Measurements from ENCODE around the gene CTCFL. TPM values are rescaled to one million over a fixed set of nuclear protein-coding genes. Genes with fewer than 3 reads are reported as not detected.

Gene CTCFL
- total and polyA plus RNA-seq, 2 of the 13 experiments (the other 11 are each of a cell fraction or from before 2014, with no cell fraction given), result 0.04 TPM; not detected in 1

GRCh38 chr20:57568088-57568896 lies 43.4 kb upstream of the CTCFL start (continued):
- TF ChIP-seq ZBTB20 (CRISPR knock-in tag; IDR thresholded peaks at IDR 0.05; ENCODE audit: borderline replicate concordance, low read depth), result no peak
- TF ChIP-seq SETDB1 (CRISPR knock-in tag; IDR thresholded peaks at IDR 0.05; ENCODE audit: borderline replicate concordance), result no peak
- no peak for TF ChIP-seq EED (CRISPR knock-in tag; IDR thresholded peaks at IDR 0.05)
- no peak for TF ChIP-seq PLRG1 (conservative IDR thresholded peaks at IDR 0.05)
- 0 out of 2 replicates have a peak, but pooled peaks have one; percentile 44 for TF ChIP-seq NCOA1 (CRISPR knock-in tag; IDR thresholded peaks at IDR 0.05)
- TF ChIP-seq ATF7 (IDR thresholded peaks at IDR 0.05), result no peak
- peak; percentile 22; the same call in 1 of the 2 replicates for TF ChIP-seq ATF7 (CRISPR knock-in tag; IDR thresholded peaks at IDR 0.05)
- no peak for TF ChIP-seq PCBP1 (IDR thresholded peaks at IDR 0.05; ENCODE audit: borderline replicate concordance, low read depth, low read length)
- TF ChIP-seq HDAC1 (CRISPR knock-in tag; IDR thresholded peaks at IDR 0.05), result peak; percentile 64; the same call in 1 of the 2 replicates
- peak; percentile 28; the same call in 1 of the 2 replicates for TF ChIP-seq ZNF441 (CRISPR knock-in tag; IDR thresholded peaks at IDR 0.05; ENCODE audit: borderline replicate concordance)
- no peak for TF ChIP-seq HDAC6 (IDR thresholded peaks at IDR 0.05; ENCODE audit: low read depth, low read length)
- TF ChIP-seq MEIS2 (CRISPR knock-in tag; IDR thresholded peaks at IDR 0.05), result 0 out of 2 replicates have a peak, but pooled peaks have one; percentile 54
- no peak for TF ChIP-seq KAT2B (IDR thresholded peaks at IDR 0.05; ENCODE audit: borderline replicate concordance, low read depth, low read length)
- peak; percentile 91 for TF ChIP-seq ELF3 (CRISPR knock-in tag; IDR thresholded peaks at IDR 0.05)
- no peak for TF ChIP-seq TEAD2 (CRISPR knock-in tag; IDR thresholded peaks at IDR 0.05)
- TF ChIP-seq RBAK (CRISPR knock-in tag; IDR thresholded peaks at IDR 0.05), result peak; percentile 11; the same call in 1 of the 2 replicates
- no peak for TF ChIP-seq RELA (CRISPR knock-in tag; IDR thresholded peaks at IDR 0.05)
- TF ChIP-seq ESRRA (CRISPR knock-in tag; IDR thresholded peaks at IDR 0.05; ENCODE audit: low read depth), result 0 out of 2 replicates have a peak, but pooled peaks have one; percentile 78
- TF ChIP-seq, protein P1, sequence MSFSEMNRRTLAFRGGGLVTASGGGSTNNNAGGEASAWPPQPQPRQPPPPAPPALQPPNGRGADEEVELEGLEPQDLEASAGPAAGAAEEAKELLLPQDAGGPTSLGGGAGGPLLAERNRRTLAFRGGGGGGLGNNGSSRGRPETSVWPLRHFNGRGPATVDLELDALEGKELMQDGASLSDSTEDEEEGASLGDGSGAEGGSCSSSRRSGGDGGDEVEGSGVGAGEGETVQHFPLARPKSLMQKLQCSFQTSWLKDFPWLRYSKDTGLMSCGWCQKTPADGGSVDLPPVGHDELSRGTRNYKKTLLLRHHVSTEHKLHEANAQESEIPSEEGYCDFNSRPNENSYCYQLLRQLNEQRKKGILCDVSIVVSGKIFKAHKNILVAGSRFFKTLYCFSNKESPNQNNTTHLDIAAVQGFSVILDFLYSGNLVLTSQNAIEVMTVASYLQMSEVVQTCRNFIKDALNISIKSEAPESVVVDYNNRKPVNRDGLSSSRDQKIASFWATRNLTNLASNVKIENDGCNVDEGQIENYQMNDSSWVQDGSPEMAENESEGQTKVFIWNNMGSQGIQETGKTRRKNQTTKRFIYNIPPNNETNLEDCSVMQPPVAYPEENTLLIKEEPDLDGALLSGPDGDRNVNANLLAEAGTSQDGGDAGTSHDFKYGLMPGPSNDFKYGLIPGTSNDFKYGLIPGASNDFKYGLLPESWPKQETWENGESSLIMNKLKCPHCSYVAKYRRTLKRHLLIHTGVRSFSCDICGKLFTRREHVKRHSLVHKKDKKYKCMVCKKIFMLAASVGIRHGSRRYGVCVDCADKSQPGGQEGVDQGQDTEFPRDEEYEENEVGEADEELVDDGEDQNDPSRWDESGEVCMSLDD (CRISPR knock-in tag; IDR thresholded peaks at IDR 0.05; ENCODE audit: borderline replicate concordance), result no peak
- no peak for TF ChIP-seq HMG20B (CRISPR knock-in tag; conservative IDR thresholded peaks at IDR 0.05)
- no peak for TF ChIP-seq ZNF20 (CRISPR knock-in tag; IDR thresholded peaks at IDR 0.05)
- TF ChIP-seq GZF1 (CRISPR knock-in tag; IDR thresholded peaks at IDR 0.05), result peak; percentile 94
- peak; percentile 76; the same call in 1 of the 2 replicates for TF ChIP-seq ZZZ3 (CRISPR knock-in tag; IDR thresholded peaks at IDR 0.05; ENCODE audit: borderline replicate concordance)
- TF ChIP-seq ZNF768 (CRISPR knock-in tag; IDR thresholded peaks at IDR 0.05), result no peak
- no peak for TF ChIP-seq ZSCAN30 (CRISPR knock-in tag; IDR thresholded peaks at IDR 0.05)
- peak; percentile 14; the same call in 1 of the 2 replicates for TF ChIP-seq RFXAP (CRISPR knock-in tag; IDR thresholded peaks at IDR 0.05; ENCODE audit: borderline replicate concordance)
- TF ChIP-seq CHD4 (IDR thresholded peaks at IDR 0.05; ENCODE audit: borderline replicate concordance, low read length), result no peak
- no peak for TF ChIP-seq ZNF704 (CRISPR knock-in tag; IDR thresholded peaks at IDR 0.05; ENCODE audit: borderline replicate concordance)
- TF ChIP-seq HDAC2 (CRISPR knock-in tag; IDR thresholded peaks at IDR 0.05), result no peak
